ENCODE data around the gene PBX1. TPM values are rescaled to one million over a fixed set of nuclear protein-coding genes. Genes with fewer than 3 reads are reported as not detected.

The PBX1 gene
- total RNA-seq, 1 experiment from 2014 or later, result 102 TPM

DNA sequence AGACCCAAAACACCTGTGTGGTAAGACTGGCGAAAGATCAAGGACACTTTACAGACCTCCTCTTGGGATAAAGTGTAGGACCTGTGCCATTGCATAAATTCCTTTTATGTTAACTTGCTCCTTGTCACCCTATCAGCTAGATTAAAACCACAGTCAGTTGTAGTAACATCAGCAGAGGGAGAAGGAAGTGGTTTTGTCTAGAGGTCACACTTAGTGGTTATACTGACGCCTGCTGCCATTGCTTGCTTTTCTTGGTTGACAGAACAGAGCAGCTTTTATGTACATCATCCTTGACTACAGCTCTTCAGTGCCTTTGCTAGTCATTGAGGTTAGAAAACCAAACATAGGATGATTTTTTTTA, 101.4 kb downstream of the PBX1 start:
- Mint-ChIP-seq H3K9me3 (no peaks in the 10 kb centered on the region), H3K36me3 (peaks cover 5% of the 10 kb centered on the region; the same call in 1 of the 2 replicates), H3K4me1 (peaks cover 54% of the 10 kb centered on the region), H3K27me3 (ENCODE audit: low read depth) (no peaks in the 10 kb centered on the region), H3K4me3 (no peak overlapping the region), H3K27ac (peak overlapping the region; percentile 87)
- ChIA-PET CTCF (interaction anchor here (1.3 to 3.4 kb wide), 4 partner anchors 12 to 58 kb away, joined by 6 to 24 read pairs (median 7); no protein-coding TSS in a partner anchor), POLR2A (interaction anchor here (0.6 kb wide), 1 partner anchor 117 kb away, joined by 3 read pairs; no protein-coding TSS in a partner anchor)
- ATAC-seq (no peak; the same call in 1 of the 2 replicates), DNase-seq (ENCODE audit: low spot score) (no peak)
- TF ChIP-seq, protein P1, sequence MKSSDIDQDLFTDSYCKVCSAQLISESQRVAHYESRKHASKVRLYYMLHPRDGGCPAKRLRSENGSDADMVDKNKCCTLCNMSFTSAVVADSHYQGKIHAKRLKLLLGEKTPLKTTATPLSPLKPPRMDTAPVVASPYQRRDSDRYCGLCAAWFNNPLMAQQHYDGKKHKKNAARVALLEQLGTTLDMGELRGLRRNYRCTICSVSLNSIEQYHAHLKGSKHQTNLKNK (CRISPR knock-in tag; IDR thresholded peaks at IDR 0.05), result no peak
- TF ChIP-seq ZBTB21 (CRISPR knock-in tag; IDR thresholded peaks at IDR 0.05; ENCODE audit: borderline replicate concordance) (no peak), FOXK1 (CRISPR knock-in tag; IDR thresholded peaks at IDR 0.05) (no peak), ZNF232 (CRISPR knock-in tag; IDR thresholded peaks at IDR 0.05) (no peak), ZNF263 (CRISPR knock-in tag; IDR thresholded peaks at IDR 0.05; ENCODE audit: low read depth) (no peak), MXD4 (CRISPR knock-in tag; IDR thresholded peaks at IDR 0.05; ENCODE audit: borderline replicate concordance) (no peak), PRRX2 (CRISPR knock-in tag; IDR thresholded peaks at IDR 0.05) (no peak), IRF2 (CRISPR knock-in tag; IDR thresholded peaks at IDR 0.05; ENCODE audit: borderline replicate concordance, low read depth) (no peak), GRHL2 (CRISPR knock-in tag; IDR thresholded peaks at IDR 0.05; ENCODE audit: insufficient replicate concordance, severe bottlenecking) (no peak), ZNF138 (CRISPR knock-in tag; conservative IDR thresholded peaks at IDR 0.05) (no peak), ZNF317 (CRISPR knock-in tag; IDR thresholded peaks at IDR 0.05; ENCODE audit: borderline replicate concordance, low read depth) (no peak), RORB (CRISPR knock-in tag; IDR thresholded peaks at IDR 0.05) (no peak)
- TF ChIP-seq, protein P2, sequence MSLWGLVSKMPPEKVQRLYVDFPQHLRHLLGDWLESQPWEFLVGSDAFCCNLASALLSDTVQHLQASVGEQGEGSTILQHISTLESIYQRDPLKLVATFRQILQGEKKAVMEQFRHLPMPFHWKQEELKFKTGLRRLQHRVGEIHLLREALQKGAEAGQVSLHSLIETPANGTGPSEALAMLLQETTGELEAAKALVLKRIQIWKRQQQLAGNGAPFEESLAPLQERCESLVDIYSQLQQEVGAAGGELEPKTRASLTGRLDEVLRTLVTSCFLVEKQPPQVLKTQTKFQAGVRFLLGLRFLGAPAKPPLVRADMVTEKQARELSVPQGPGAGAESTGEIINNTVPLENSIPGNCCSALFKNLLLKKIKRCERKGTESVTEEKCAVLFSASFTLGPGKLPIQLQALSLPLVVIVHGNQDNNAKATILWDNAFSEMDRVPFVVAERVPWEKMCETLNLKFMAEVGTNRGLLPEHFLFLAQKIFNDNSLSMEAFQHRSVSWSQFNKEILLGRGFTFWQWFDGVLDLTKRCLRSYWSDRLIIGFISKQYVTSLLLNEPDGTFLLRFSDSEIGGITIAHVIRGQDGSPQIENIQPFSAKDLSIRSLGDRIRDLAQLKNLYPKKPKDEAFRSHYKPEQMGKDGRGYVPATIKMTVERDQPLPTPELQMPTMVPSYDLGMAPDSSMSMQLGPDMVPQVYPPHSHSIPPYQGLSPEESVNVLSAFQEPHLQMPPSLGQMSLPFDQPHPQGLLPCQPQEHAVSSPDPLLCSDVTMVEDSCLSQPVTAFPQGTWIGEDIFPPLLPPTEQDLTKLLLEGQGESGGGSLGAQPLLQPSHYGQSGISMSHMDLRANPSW (CRISPR knock-in tag; conservative IDR thresholded peaks at IDR 0.05; ENCODE audit: low read depth), result no peak
- TF ChIP-seq, protein P3, sequence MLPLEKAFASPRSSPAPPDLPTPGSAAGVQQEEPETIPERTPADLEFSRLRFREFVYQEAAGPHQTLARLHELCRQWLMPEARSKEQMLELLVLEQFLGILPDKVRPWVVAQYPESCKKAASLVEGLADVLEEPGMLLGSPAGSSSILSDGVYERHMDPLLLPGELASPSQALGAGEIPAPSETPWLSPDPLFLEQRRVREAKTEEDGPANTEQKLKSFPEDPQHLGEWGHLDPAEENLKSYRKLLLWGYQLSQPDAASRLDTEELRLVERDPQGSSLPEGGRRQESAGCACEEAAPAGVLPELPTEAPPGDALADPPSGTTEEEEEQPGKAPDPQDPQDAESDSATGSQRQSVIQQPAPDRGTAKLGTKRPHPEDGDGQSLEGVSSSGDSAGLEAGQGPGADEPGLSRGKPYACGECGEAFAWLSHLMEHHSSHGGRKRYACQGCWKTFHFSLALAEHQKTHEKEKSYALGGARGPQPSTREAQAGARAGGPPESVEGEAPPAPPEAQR (CRISPR knock-in tag; IDR thresholded peaks at IDR 0.05), result no peak
- TF ChIP-seq, protein P4, sequence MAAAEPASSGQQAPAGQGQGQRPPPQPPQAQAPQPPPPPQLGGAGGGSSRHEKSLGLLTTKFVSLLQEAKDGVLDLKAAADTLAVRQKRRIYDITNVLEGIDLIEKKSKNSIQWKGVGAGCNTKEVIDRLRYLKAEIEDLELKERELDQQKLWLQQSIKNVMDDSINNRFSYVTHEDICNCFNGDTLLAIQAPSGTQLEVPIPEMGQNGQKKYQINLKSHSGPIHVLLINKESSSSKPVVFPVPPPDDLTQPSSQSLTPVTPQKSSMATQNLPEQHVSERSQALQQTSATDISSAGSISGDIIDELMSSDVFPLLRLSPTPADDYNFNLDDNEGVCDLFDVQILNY (CRISPR knock-in tag; IDR thresholded peaks at IDR 0.05), result no peak
- TF ChIP-seq, protein P5, sequence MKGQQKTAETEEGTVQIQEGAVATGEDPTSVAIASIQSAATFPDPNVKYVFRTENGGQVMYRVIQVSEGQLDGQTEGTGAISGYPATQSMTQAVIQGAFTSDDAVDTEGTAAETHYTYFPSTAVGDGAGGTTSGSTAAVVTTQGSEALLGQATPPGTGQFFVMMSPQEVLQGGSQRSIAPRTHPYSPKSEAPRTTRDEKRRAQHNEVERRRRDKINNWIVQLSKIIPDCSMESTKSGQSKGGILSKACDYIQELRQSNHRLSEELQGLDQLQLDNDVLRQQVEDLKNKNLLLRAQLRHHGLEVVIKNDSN (CRISPR knock-in tag; IDR thresholded peaks at IDR 0.05), result no peak

DNA sequence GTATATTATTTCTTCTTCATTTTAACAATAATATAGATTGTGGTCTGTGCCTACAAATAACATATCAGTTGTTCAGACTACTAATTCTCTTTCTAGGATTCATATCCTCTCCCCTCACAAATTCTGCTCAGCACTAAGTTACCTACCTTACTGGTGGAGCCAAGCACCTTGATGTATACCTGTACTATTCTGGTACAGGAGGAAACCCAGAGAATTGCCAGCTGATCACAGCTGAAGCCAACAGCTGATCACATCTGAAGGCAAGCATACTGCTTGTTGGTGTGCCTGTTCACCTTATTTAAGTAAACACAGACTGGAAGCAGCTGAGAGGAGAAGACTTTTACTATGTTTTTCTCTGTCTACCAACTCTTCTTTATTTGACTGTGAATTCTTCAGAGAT, 101.8 kb downstream of the PBX1 start:
- ChIA-PET CTCF (interaction anchor here (1.3 to 3.4 kb wide), 4 partner anchors 13 to 59 kb away, joined by 6 to 24 read pairs (median 7); no protein-coding TSS in a partner anchor), POLR2A (interaction anchor here (0.6 kb wide), 1 partner anchor 116 kb away, joined by 3 read pairs; no protein-coding TSS in a partner anchor)
- H3K9me3 Mint-ChIP-seq, result no peaks in the 10 kb centered on the region
- no peak overlapping the region for H3K4me3 Mint-ChIP-seq
- TF ChIP-seq, protein P6, sequence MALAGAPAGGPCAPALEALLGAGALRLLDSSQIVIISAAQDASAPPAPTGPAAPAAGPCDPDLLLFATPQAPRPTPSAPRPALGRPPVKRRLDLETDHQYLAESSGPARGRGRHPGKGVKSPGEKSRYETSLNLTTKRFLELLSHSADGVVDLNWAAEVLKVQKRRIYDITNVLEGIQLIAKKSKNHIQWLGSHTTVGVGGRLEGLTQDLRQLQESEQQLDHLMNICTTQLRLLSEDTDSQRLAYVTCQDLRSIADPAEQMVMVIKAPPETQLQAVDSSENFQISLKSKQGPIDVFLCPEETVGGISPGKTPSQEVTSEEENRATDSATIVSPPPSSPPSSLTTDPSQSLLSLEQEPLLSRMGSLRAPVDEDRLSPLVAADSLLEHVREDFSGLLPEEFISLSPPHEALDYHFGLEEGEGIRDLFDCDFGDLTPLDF (CRISPR knock-in tag; IDR thresholded peaks at IDR 0.05), result no peak
- TF ChIP-seq, protein P7, sequence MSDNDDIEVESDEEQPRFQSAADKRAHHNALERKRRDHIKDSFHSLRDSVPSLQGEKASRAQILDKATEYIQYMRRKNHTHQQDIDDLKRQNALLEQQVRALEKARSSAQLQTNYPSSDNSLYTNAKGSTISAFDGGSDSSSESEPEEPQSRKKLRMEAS (CRISPR knock-in tag; IDR thresholded peaks at IDR 0.05), result no peak
- TF ChIP-seq ATF1 (CRISPR knock-in tag; IDR thresholded peaks at IDR 0.05) (no peak), CREB1 (CRISPR knock-in tag; IDR thresholded peaks at IDR 0.05) (no peak), IRF2 (CRISPR knock-in tag; IDR thresholded peaks at IDR 0.05; ENCODE audit: borderline replicate concordance, low read depth) (no peak)
- TF ChIP-seq, protein P8, sequence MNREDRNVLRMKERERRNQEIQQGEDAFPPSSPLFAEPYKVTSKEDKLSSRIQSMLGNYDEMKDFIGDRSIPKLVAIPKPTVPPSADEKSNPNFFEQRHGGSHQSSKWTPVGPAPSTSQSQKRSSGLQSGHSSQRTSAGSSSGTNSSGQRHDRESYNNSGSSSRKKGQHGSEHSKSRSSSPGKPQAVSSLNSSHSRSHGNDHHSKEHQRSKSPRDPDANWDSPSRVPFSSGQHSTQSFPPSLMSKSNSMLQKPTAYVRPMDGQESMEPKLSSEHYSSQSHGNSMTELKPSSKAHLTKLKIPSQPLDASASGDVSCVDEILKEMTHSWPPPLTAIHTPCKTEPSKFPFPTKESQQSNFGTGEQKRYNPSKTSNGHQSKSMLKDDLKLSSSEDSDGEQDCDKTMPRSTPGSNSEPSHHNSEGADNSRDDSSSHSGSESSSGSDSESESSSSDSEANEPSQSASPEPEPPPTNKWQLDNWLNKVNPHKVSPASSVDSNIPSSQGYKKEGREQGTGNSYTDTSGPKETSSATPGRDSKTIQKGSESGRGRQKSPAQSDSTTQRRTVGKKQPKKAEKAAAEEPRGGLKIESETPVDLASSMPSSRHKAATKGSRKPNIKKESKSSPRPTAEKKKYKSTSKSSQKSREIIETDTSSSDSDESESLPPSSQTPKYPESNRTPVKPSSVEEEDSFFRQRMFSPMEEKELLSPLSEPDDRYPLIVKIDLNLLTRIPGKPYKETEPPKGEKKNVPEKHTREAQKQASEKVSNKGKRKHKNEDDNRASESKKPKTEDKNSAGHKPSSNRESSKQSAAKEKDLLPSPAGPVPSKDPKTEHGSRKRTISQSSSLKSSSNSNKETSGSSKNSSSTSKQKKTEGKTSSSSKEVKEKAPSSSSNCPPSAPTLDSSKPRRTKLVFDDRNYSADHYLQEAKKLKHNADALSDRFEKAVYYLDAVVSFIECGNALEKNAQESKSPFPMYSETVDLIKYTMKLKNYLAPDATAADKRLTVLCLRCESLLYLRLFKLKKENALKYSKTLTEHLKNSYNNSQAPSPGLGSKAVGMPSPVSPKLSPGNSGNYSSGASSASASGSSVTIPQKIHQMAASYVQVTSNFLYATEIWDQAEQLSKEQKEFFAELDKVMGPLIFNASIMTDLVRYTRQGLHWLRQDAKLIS (CRISPR knock-in tag; IDR thresholded peaks at IDR 0.05; ENCODE audit: borderline replicate concordance), result no peak
- H3K4me1 Mint-ChIP-seq, result peaks cover 54% of the 10 kb centered on the region
- ATAC-seq (no peak), DNase-seq (ENCODE audit: low spot score) (no peak)
- H3K27ac Mint-ChIP-seq, result peak overlapping the region; percentile 88
- H3K27me3 Mint-ChIP-seq (ENCODE audit: low read depth), result no peaks in the 10 kb centered on the region
- H3K36me3 Mint-ChIP-seq, result peaks cover 5% of the 10 kb centered on the region; the same call in 1 of the 2 replicates
